ENCODE data around the gene FGGY. TPM values are rescaled to one million over a fixed set of nuclear protein-coding genes. Genes with fewer than 3 reads are reported as not detected.

Gene FGGY
- total RNA-seq, 1 experiment from 2014 or later: 12.0 TPM

- no peak for TF ChIP-seq ZNF281 (CRISPR knock-in tag; IDR thresholded peaks at IDR 0.05)
- no peak for TF ChIP-seq NFYB (CRISPR knock-in tag; conservative IDR thresholded peaks at IDR 0.05; ENCODE audit: low read depth)
- TF ChIP-seq MAX (CRISPR knock-in tag; IDR thresholded peaks at IDR 0.05): no peak
- TF ChIP-seq ZNF263 (CRISPR knock-in tag; IDR thresholded peaks at IDR 0.05; ENCODE audit: low read depth): no peak
These were observed 440.7 kb downstream of the FGGY start (continued) for GRCh38 chr1:59737638-59738037.

GRCh38 chr1:59738152-59738551 lies 441.3 kb downstream of the FGGY start:
- ChIA-PET POLR2A (no interaction called here), CTCF (no interaction called here)
- Mint-ChIP-seq H3K27me3 (ENCODE audit: low read depth) (0 out of 2 replicates have a peak, but pooled peaks cover 4% of the 10 kb centered on the region), H3K9me3 (peaks cover 38% of the 10 kb centered on the region), H3K36me3 (peaks cover 34% of the 10 kb centered on the region), H3K4me1 (no peaks in the 10 kb centered on the region), H3K4me3 (no peak overlapping the region), H3K27ac (no peak overlapping the region)
- ATAC-seq (no peak), DNase-seq (ENCODE audit: low spot score) (no peak)
- no peak for TF ChIP-seq PREB (CRISPR knock-in tag; IDR thresholded peaks at IDR 0.05; ENCODE audit: borderline replicate concordance)
- no peak for TF ChIP-seq SMAD4 (CRISPR knock-in tag; IDR thresholded peaks at IDR 0.05)
- TF ChIP-seq ZBTB43 (CRISPR knock-in tag; IDR thresholded peaks at IDR 0.05): no peak
- TF ChIP-seq PRRX2 (CRISPR knock-in tag; IDR thresholded peaks at IDR 0.05): no peak
- TF ChIP-seq MXD4 (CRISPR knock-in tag; IDR thresholded peaks at IDR 0.05; ENCODE audit: borderline replicate concordance): no peak
- TF ChIP-seq FOXP1 (CRISPR knock-in tag; IDR thresholded peaks at IDR 0.05; ENCODE audit: borderline replicate concordance): no peak
- TF ChIP-seq ZNF263 (CRISPR knock-in tag; IDR thresholded peaks at IDR 0.05; ENCODE audit: low read depth): no peak
- no peak for TF ChIP-seq ELF4 (CRISPR knock-in tag; IDR thresholded peaks at IDR 0.05; ENCODE audit: low read depth)
- TF ChIP-seq MAX (CRISPR knock-in tag; IDR thresholded peaks at IDR 0.05): no peak
- TF ChIP-seq TP53 (CRISPR knock-in tag; IDR thresholded peaks at IDR 0.05): no peak
- TF ChIP-seq OVOL2 (CRISPR knock-in tag; IDR thresholded peaks at IDR 0.05; ENCODE audit: borderline replicate concordance): no peak
- TF ChIP-seq NFE2L1 (CRISPR knock-in tag; IDR thresholded peaks at IDR 0.05): no peak
- TF ChIP-seq STAT6 (CRISPR knock-in tag; conservative IDR thresholded peaks at IDR 0.05; ENCODE audit: low read depth): no peak
- no peak for TF ChIP-seq IRF2 (CRISPR knock-in tag; IDR thresholded peaks at IDR 0.05; ENCODE audit: borderline replicate concordance, low read depth)
- TF ChIP-seq GTF2I (CRISPR knock-in tag; conservative IDR thresholded peaks at IDR 0.05): no peak
- no peak for TF ChIP-seq ZNF396 (CRISPR knock-in tag; IDR thresholded peaks at IDR 0.05; ENCODE audit: borderline replicate concordance)
- no peak for TF ChIP-seq CTCF (IDR thresholded peaks at IDR 0.05)
- no peak for TF ChIP-seq AR (CRISPR knock-in tag; IDR thresholded peaks at IDR 0.05)

Data from WTC11 (cell line).